SHP77 (cell line): ENCODE data around the gene TECR.
A peak's percentile ranks its signal among the peaks of the same experiment; 100 is the strongest.
"Not testable (repeated sequence)": the region's sequence is repeated elsewhere in the genome, so short reads cannot be mapped to it uniquely, and the experiment has no call there.

Source experiments
- DNase-seq, 2 experiments: peaks; one replicate each; lab custom pipeline; 2025; lab: John Stamatoyannopoulos, UW

Gene TECR

GRCh38 chr19:14529254-14530004 lies at the start of gene TECR:
Gene TECR (plus strand): TSS chr19:14529594. CDS start chr19:14529697, 103 bp downstream.
- DNase-seq: peak; percentile 98 to 99

GRCh38 chr19:14479975-14480699 lies 49.3 kb upstream of the TECR start:
- no peak for DNase-seq

GRCh38 chr19:14480700-14481079 lies 48.7 kb upstream of the TECR start:
- DNase-seq: no peak

- DNase-seq: no peak
Measured at GRCh38 chr19:14482172-14482941, 47.0 kb upstream of the TECR start.

- DNase-seq: no peak
Measured at GRCh38 chr19:14487370-14488125, 41.8 kb upstream of the TECR start.

GRCh38 chr19:14492756-14493337 lies 36.5 kb upstream of the TECR start:
- DNase-seq: no peak

GRCh38 chr19:14494411-14494810 lies 35.0 kb upstream of the TECR start:
- no peak for DNase-seq

GRCh38 chr19:14494910-14495671 lies 34.3 kb upstream of the TECR start:
- no peak for DNase-seq

- DNase-seq: no peak
Measured at GRCh38 chr19:14495672-14496028, 33.7 kb upstream of the TECR start.

GRCh38 chr19:14496029-14496833 lies 33.2 kb upstream of the TECR start, which contains the start of gene GIPC1:
Gene GIPC1 (minus strand): TSS chr19:14496127. CDS start chr19:14482976, 13,151 bp downstream.
- DNase-seq: peak; percentile 96 to 97

- no peak for DNase-seq
Measured at GRCh38 chr19:14496834-14497227, 32.6 kb upstream of the TECR start.

- DNase-seq: peak in 1 of 2 experiments; percentile 41
Measured at GRCh38 chr19:14497228-14497921, 32.0 kb upstream of the TECR start.

- DNase-seq: no peak
Measured at GRCh38 chr19:14502334-14503092, 26.9 kb upstream of the TECR start.

GRCh38 chr19:14503285-14503684 lies 26.1 kb upstream of the TECR start:
- no peak for DNase-seq

- DNase-seq: not testable (repeated sequence)
Measured at GRCh38 chr19:14504575-14504974, 24.8 kb upstream of the TECR start.

GRCh38 chr19:14505488-14506239 lies 23.7 kb upstream of the TECR start:
- DNase-seq: peak; percentile 44 to 61

- no peak for DNase-seq
Measured at GRCh38 chr19:14507704-14508542, 21.5 kb upstream of the TECR start.
